H1 (cell line): ENCODE measurements around the gene NAXD. TPM values are rescaled to one million over a fixed set of nuclear protein-coding genes. Genes with fewer than 3 reads are reported as not detected.

Experiments used
- polyA plus RNA-seq, 7 experiments: library from polyadenylated mRNA; depleted of rRNA in 3 of 7; stranded (reverse) in 5 of 7; unstranded in 2 of 7; fragments of >200 nt in 5 of 7; fragments of 200-250 nt in 2 of 7; gene quantifications; 1 replicate in 5 of 7; 2 replicates in 1 of 7; 4 replicates in 1 of 7; pipeline versions ENCODE4 v1.2.1 to v1.2.3, GENCODE V29; 2011 to 2013; ENCODE audit warnings: missing spikeins in 2 of 7, mixed read lengths in 2 of 7
- total RNA-seq: library from RNA; stranded (reverse); fragmentation: NEBNext Ultra II Directional; extraction: Animal tissue kit (Norgen Biotek cat#: 25700); gene quantifications from 2 replicates; pipeline ENCODE4 v1.2.1, GENCODE V29; 2021
- TF ChIP-seq, protein P1 (sequence below), 3 experiments: IDR thresholded peaks; 1 replicate in 2 of 3; 2 replicates in 1 of 3; pipeline versions ENCODE4 v1.5.1 to v1.6.1; 2011; ENCODE audit warnings: low read length in 3 of 3, mild to moderate bottlenecking in 3 of 3, inconsistent platforms in 2 of 3, low read depth in 1 of 3, moderate library complexity in 1 of 3; ENCODE audit not compliant: insufficient read depth in 1 of 3; ENCODE audit errors: control extremely low read depth in 1 of 3

NAXD gene
- total and polyA plus RNA-seq, 2 of the 8 experiments (the other 6 are each of a cell fraction or from before 2014, with no cell fraction given): 25.4 to 35.5 TPM

DNA sequence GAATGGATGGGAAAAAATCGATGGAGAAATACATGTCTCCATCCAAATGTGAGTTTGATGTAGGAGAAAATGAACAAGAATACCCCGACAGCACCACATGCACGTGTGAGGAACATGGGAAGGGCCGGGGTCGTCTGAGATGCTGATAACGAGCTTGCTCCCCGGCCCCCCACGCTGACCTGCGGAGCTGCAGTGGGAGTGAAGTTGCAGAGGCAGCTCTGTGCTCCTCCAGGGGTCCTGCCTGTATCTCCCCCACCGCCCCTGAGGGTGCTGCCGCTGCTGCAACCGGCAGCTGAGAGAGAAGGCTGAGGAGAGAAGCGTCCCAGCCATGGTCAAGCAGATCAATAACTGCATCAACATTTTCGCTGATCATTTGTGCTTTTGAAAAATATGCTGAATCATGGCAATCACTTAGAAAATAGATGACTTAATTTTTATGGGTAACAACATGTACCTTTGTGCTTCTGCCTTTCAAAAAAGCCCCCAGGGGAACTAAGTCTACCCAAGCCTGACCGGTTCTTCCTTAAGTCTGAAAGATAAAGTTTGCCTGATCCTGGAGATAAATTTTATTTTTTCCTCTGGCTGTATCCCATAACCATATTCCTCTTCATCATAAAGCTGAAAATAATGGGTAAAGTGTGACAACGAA lies 18.2 kb upstream of the NAXD start (continued):
- TF ChIP-seq, protein P1, sequence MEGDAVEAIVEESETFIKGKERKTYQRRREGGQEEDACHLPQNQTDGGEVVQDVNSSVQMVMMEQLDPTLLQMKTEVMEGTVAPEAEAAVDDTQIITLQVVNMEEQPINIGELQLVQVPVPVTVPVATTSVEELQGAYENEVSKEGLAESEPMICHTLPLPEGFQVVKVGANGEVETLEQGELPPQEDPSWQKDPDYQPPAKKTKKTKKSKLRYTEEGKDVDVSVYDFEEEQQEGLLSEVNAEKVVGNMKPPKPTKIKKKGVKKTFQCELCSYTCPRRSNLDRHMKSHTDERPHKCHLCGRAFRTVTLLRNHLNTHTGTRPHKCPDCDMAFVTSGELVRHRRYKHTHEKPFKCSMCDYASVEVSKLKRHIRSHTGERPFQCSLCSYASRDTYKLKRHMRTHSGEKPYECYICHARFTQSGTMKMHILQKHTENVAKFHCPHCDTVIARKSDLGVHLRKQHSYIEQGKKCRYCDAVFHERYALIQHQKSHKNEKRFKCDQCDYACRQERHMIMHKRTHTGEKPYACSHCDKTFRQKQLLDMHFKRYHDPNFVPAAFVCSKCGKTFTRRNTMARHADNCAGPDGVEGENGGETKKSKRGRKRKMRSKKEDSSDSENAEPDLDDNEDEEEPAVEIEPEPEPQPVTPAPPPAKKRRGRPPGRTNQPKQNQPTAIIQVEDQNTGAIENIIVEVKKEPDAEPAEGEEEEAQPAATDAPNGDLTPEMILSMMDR (IDR thresholded peaks at IDR 0.05; ENCODE audit: control extremely low read depth in 1 of 3, insufficient read depth in 1 of 3, low read depth in 1 of 3, low read length in 3 of 3): no peak
